ENCODE data around the gene TENT4B. TPM values are rescaled to one million over a fixed set of nuclear protein-coding genes. Genes with fewer than 3 reads are reported as not detected.

Gene TENT4B
- total RNA-seq, 1 experiment from 2014 or later, result 28.6 TPM

- H3K27ac Mint-ChIP-seq (ENCODE audit: unreplicated experiment), result peak overlapping the region; percentile 70
- H3K9me3 ChIP-seq, result no peaks in the 10 kb centered on the region
- ChIA-PET CTCF (no interaction called here), POLR2A (no interaction called here)
- peak overlapping the region; percentile 96 for H3K4me3 ChIP-seq (ENCODE audit: low read depth, low read length)
- H3K36me3 ChIP-seq (ENCODE audit: control insufficient read depth, insufficient read depth, low read length), result no peaks in the 10 kb centered on the region; the same call in 1 of the 2 replicates
- peak overlapping the region; percentile 78 for H3K4me3 Mint-ChIP-seq (ENCODE audit: unreplicated experiment)
- peak; percentile 43 to 46 for DNase-seq
- no peaks in the 10 kb centered on the region for H3K27me3 Mint-ChIP-seq (ENCODE audit: insufficient read depth, unreplicated experiment)
- no peaks in the 10 kb centered on the region for H3K27me3 ChIP-seq (replicated peaks; ENCODE audit: control insufficient read depth, insufficient read depth, low read length)
- H3K36me3 Mint-ChIP-seq (ENCODE audit: insufficient read depth, unreplicated experiment), result peaks cover 16% of the 10 kb centered on the region
- no peaks in the 10 kb centered on the region for H3K9me3 Mint-ChIP-seq (ENCODE audit: unreplicated experiment)
- TF ChIP-seq, protein P1, sequence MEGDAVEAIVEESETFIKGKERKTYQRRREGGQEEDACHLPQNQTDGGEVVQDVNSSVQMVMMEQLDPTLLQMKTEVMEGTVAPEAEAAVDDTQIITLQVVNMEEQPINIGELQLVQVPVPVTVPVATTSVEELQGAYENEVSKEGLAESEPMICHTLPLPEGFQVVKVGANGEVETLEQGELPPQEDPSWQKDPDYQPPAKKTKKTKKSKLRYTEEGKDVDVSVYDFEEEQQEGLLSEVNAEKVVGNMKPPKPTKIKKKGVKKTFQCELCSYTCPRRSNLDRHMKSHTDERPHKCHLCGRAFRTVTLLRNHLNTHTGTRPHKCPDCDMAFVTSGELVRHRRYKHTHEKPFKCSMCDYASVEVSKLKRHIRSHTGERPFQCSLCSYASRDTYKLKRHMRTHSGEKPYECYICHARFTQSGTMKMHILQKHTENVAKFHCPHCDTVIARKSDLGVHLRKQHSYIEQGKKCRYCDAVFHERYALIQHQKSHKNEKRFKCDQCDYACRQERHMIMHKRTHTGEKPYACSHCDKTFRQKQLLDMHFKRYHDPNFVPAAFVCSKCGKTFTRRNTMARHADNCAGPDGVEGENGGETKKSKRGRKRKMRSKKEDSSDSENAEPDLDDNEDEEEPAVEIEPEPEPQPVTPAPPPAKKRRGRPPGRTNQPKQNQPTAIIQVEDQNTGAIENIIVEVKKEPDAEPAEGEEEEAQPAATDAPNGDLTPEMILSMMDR (IDR thresholded peaks at IDR 0.05; ENCODE audit: insufficient read depth in 1 of 2, low read depth in 1 of 2, low read length in 1 of 2, severe bottlenecking in 1 of 2, unreplicated experiment in 1 of 2), result no peak
- intact Hi-C loops (cut with micrococcal nuclease; ENCODE audit: unreplicated experiment), result loop anchor here (2.0 kb wide), 1 partner anchor 57 kb away; no protein-coding TSS in a partner anchor
- peaks cover 15% of the 10 kb centered on the region for H3K4me1 Mint-ChIP-seq (ENCODE audit: low read depth, unreplicated experiment)
- peaks cover 16% of the 10 kb centered on the region for H3K4me1 ChIP-seq
- BruUV-seq (replicated peaks), result no TSS peak
Observed at GRCh38 chr16:50153596-50154419, 702 bp downstream of the TENT4B start.

- TF ChIP-seq, protein P1 (IDR thresholded peaks at IDR 0.05; ENCODE audit: insufficient read depth in 1 of 2, low read depth in 1 of 2, low read length in 1 of 2, severe bottlenecking in 1 of 2, unreplicated experiment in 1 of 2), result no peak
- H3K27ac Mint-ChIP-seq (ENCODE audit: unreplicated experiment), result peak overlapping the region; percentile 70
- DNase-seq, result no peak
- H3K4me3 Mint-ChIP-seq (ENCODE audit: unreplicated experiment), result peak overlapping the region; percentile 78
- CTCF ChIA-PET, result interaction anchor here (1.3 kb wide), 2 partner anchors 56 to 130 kb away, joined by 3 to 19 read pairs; partner anchors contain the start of gene CNEP1R1
- H3K36me3 ChIP-seq (ENCODE audit: control insufficient read depth, insufficient read depth, low read length), result no peaks in the 10 kb centered on the region; the same call in 1 of the 2 replicates
- peak overlapping the region; percentile 96 for H3K4me3 ChIP-seq (ENCODE audit: low read depth, low read length)
- BruUV-seq (replicated peaks), result no TSS peak
- POLR2A ChIA-PET, result interaction anchor here (0.6 kb wide), 1 partner anchor 396 kb away, joined by 3 read pairs; no protein-coding TSS in a partner anchor
- no peaks in the 10 kb centered on the region for H3K9me3 ChIP-seq
- H3K9me3 Mint-ChIP-seq (ENCODE audit: unreplicated experiment), result no peaks in the 10 kb centered on the region
- H3K27me3 Mint-ChIP-seq (ENCODE audit: insufficient read depth, unreplicated experiment), result no peaks in the 10 kb centered on the region
- H3K27me3 ChIP-seq (replicated peaks; ENCODE audit: control insufficient read depth, insufficient read depth, low read length), result no peaks in the 10 kb centered on the region
- peaks cover 15% of the 10 kb centered on the region for H3K4me1 Mint-ChIP-seq (ENCODE audit: low read depth, unreplicated experiment)
- peaks cover 16% of the 10 kb centered on the region for H3K36me3 Mint-ChIP-seq (ENCODE audit: insufficient read depth, unreplicated experiment)
- peaks cover 16% of the 10 kb centered on the region for H3K4me1 ChIP-seq
- intact Hi-C loops (cut with micrococcal nuclease; ENCODE audit: unreplicated experiment), result loop anchor here (2.0 kb wide), 1 partner anchor 56 kb away; no protein-coding TSS in a partner anchor
Observed at GRCh38 chr16:50154420-50154950, 1.4 kb downstream of the TENT4B start.

DNA sequence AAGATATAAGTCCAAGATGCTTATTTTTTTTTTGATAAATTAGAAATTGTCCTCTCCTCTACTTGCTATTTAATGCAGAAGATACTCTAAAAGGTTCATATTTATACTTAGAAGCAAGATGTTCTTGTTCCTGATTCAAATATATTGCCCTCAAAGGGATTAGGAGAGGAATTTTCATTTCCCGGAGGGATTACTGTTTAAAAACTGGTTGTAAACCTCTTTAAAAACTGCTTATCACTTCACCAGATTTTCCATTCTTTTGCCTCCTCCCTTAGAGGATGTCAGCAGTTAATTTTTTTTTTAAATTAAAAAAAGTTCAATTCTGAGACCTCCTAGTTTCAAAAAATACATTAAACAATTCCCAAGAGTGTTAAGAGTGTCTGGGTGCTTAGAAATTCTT lies 2.8 kb downstream of the TENT4B start:
- Mint-ChIP-seq H3K4me1 (ENCODE audit: low read depth, unreplicated experiment) (peaks cover 15% of the 10 kb centered on the region), H3K4me3 (ENCODE audit: unreplicated experiment) (peak overlapping the region; percentile 78), H3K27me3 (ENCODE audit: insufficient read depth, unreplicated experiment) (no peaks in the 10 kb centered on the region), H3K9me3 (ENCODE audit: unreplicated experiment) (no peaks in the 10 kb centered on the region), H3K27ac (ENCODE audit: unreplicated experiment) (no peak overlapping the region), H3K36me3 (ENCODE audit: insufficient read depth, unreplicated experiment) (peaks cover 22% of the 10 kb centered on the region)
- ChIA-PET CTCF (no interaction called here), POLR2A (no interaction called here)
- intact Hi-C loops (cut with micrococcal nuclease; ENCODE audit: unreplicated experiment), result loop anchor here (1.0 to 5.0 kb wide), 5 partner anchors 29 to 199 kb away; partner anchors contain the start of gene CNEP1R1
- Histone ChIP-seq H3K9me3 (no peaks in the 10 kb centered on the region), H3K4me1 (peaks cover 16% of the 10 kb centered on the region), H3K4me3 (ENCODE audit: low read depth, low read length) (peak overlapping the region; percentile 96), H3K36me3 (ENCODE audit: control insufficient read depth, insufficient read depth, low read length) (peaks cover 1% of the 10 kb centered on the region; the same call in 1 of the 2 replicates), H3K27me3 (replicated peaks; ENCODE audit: control insufficient read depth, insufficient read depth, low read length) (no peaks in the 10 kb centered on the region)
- no TSS peak for BruUV-seq (replicated peaks)
- no peak for DNase-seq
- TF ChIP-seq, protein P1 (IDR thresholded peaks at IDR 0.05; ENCODE audit: insufficient read depth in 1 of 2, low read depth in 1 of 2, low read length in 1 of 2, severe bottlenecking in 1 of 2, unreplicated experiment in 1 of 2), result no peak
